HTR-8/SVneo (cell line): ENCODE results near the gene DNAJC22.

Experiments used
- DNase-seq: peaks from one replicate; pipeline ENCODE4 v3.0.0; 2011; ENCODE audit warnings: low spot score, mixed read lengths; ENCODE audit not compliant: insufficient read length
- FAIRE-seq: peaks from 2 replicates; lab custom pipeline; 2011; peaks lifted over from hg19 to GRCh38; lab: Jason Lieb, UNC

The DNAJC22 gene

DNA sequence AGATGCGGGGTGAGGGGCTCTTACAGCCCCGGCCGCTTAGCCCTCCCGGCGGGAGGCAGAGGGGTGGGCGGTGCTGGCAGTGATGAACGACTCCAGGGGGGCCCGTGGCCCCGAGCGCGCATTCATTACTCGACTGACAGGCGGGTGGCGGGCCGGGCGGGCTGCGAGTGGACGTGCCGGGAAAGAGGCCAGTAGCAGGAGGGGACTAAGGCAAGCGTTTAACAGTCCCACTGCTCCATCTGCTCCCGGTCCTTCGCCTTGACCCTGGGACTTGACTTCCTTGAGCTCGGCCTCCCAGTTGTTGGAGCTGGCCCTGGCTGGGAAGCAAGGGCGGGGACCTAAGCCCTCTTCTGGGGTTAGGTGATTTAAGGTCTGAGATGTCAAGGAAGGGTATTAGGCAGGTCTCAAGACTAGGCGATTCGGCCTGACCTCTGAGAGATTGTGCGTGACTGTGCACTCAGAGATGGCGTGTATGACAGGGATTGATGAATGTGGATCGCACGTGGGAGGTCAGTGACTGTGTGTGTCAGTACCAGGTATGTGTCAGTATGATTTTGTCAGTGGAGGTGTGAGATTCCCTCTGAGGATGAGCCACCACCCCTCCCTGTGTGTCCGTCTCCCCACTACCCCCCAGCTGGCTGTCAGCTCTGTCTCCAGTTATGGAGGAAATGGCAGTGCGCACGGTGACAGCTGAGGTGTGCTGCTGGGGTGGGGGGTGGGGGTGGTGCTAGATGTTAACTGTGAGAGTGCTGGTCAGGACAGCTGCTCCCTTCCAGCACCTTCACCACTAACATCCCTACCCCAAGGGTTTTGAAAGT, 3.6 kb upstream of the DNAJC22 start:
- peak; percentile 40 for FAIRE-seq
- DNase-seq = no peak

DNA sequence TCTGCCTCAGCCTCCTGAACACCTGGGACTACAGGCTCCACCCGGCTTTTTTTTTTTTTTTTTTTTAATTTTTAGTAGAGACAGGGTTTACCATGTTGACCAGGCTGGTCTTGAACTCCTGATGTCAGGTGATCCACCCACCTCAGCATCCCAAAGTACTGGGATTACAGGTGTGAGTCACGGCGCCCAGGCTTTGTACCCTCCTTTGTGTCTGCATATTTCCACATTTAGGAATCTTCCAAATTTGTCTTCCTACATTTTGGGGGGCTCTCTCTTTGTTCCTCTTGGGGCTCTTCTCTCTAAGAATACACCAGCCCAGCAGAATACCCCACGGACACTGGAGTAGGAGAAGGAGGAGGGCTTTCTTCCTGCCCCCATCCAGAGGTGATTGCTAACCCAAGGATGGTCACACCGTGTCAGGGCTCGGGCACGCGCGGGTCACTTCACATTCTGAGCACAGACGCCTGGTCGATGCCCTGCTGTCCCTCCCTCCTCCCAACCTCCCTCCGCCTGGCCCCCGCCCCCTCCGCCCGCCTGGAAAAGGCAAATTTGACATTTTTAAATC, 2.1 kb upstream of the DNAJC22 start:
- FAIRE-seq (no peak), DNase-seq (no peak)

DNA sequence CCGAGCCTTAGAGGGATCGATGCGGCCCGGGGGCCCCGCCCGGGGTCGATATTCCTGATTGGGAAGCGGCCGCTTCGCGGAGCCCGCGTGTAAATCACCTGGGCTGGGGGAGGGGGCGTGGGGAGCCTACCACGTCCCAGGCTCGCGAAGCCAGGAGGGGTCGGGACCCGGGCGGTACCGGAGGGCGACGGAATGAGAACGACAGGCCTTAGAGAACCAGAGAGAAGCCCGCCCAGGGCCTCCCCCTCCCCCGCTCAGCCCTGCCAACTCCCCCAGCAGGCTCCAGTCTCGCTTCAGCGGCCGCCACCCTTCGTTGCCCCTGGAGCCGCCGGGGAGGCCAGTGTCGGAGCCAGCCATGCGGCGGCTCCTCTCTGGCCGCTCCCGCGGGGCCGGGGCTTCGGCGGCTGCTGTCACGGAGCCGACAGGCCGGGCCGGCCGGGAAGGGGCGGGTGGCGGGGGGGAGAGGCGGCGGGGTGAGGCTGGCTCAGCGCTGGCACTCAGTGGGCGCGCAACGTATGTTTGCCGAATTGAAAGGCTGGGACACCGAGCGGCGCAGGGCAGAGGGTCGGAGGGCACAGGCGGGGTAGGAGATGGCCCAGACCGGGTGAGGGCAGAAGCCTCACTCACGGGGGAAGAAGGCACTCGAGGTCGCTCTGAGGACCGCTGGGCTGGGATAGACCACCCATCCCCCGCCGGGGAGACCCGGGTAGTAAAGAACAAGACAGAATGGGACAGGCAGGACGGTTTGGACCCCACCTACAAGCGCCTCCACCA, 1.4 kb upstream of the DNAJC22 start:
- DNase-seq (no peak), FAIRE-seq (no peak)

DNA sequence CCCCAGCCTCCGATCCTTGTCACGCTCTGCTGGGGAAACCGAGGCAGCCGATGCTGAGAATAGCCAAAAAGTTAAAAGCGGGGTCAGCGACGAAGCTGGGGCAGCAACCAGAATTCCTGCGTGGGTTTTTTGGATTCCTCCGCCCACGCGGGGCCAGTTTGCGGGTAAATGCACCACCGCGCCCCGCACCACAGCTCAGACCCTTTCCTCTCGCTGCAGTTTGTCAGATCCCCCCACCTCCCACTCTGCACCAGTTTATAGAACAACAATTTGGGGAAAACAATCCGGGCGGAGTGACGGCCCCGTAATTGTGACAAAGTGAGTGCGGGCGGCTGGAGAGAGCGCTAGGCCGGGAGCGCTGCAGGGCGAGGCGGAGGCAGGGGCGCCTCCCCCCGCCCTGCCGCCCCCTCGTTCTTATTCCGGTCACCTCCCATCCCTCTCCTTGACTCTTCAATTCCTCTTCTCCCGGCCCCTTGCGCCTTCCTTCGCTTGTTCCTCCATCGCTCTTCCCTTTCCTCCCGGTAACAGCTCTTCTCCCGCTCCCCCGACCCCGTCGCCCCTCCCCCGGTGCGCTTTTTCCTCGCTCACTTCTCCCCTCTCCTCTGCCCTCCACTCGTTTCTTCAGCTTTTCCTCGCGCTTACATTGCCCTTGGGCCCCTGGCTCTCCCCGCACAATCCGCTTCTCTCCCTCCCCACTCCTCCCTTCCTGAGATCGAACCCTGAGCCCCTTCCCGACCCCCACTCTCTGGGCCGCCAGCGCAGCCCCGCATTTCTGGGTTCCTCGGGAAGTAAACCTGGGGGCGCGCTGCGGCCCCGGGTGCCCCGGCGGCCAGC, 646 bp upstream of the DNAJC22 start:
- DNase-seq = no peak
- FAIRE-seq = no peak

DNA sequence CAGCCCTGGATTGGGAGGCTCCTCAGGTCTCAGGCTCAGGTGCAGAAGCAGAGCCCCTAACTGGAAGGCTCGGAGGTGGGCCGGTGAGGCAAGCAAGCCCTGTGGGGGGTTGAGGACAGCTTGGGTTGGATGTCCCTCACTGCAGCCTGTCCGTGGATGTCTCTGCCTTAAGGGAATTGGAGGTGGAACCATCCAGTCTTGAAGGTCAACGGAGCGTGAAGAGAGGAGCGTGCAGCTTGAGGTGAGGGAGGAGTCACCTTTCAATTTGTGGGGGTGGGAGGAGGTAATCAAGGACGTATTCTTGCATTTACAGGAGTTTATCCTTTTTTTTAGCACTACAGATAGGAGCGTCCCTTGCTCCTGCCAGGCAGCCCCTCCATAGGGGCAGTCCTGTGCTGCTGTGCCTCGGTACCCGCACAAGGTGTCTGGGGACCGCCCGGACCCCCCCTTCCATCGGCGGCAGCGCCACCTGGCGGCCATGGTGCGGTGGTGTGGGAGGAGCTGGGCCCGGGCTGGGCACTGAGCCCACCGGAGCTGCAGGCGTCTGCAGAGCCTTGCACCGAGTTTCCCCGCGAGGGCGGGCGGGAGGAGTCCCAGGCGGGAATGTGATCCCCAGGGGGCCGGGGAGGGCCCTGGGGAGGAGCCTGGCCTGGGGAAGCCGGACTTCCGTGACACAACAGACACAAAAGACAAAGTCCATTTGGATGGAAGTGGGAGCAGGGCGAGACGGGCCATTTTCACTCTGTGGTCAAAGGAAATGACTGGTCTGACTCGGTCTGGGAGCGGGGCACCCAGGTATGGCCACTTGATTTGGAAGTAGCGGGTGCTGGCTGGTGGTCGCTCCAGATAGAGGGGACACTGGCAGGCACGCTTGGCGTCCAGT, 864 bp downstream of the DNAJC22 start:
- DNase-seq (peak; percentile 98), FAIRE-seq (peak; percentile 83)

DNA sequence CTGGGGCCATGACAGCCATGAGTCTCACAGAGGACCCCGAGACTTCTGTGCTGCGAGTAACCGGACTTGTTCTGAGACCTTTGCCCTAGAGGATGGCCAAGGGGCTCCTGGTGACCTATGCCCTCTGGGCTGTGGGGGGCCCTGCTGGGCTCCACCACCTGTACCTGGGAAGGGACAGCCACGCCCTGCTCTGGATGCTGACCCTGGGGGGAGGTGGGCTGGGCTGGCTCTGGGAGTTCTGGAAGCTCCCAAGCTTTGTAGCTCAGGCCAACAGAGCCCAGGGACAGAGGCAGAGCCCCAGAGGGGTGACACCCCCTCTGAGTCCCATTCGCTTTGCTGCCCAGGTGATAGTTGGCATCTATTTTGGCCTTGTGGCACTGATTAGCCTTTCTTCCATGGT, 2.1 kb downstream of the DNAJC22 start:
- FAIRE-seq (no peak), DNase-seq (no peak)

DNA sequence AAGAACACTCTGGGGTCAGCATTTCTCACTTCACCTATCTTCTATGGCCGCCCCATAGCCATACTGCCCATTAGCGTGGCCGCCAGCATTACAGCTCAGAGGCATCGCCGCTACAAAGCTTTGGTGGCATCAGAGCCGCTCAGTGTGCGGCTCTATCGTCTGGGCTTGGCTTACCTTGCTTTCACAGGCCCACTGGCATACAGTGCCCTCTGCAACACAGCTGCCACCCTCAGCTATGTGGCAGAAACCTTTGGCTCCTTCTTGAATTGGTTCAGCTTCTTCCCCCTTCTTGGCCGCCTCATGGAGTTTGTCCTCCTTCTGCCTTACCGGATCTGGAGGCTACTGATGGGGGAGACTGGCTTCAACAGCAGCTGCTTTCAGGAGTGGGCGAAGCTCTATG, 2.6 kb downstream of the DNAJC22 start:
- DNase-seq (no peak), FAIRE-seq (no peak)

DNA sequence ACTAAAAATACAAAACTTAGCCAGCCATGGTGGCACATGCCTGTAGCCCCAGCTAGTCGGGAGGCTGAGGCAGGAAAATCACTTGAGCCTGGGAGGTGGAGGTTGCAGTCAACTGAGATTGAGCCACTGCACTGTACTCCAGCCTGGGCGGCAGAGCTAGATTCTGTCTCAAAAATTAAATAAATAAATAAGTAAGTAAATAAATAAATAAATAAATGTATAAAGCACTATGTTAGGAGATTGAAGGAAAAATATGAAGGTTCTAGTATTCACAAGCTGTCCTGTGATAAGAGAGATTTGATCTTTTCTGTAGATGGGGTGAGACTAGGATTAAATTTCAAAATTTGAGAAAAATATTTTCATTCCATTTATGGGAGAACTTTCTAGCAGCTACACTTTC, 5.7 kb downstream of the DNAJC22 start:
- FAIRE-seq (no peak), DNase-seq (no peak)

DNA sequence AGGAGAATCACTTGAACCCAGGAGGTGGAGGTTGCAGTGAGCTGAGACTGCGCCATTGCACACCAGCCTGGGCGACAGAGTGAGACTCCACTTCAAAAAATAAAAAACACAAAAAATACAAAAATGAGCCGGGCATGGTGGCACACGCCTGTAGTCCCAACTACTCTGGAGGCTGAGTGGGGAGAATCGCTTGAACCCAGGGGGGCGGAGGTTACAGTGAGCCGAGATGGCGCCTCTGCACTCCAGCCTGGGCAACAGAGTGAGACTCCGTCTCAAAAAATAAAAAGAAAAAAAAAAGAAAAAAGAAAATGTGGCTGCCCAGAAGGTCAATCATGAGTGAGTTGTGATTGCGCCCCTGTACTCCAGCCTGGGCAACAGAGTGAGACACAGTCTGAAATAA, 9.2 kb downstream of the DNAJC22 start:
- DNase-seq = no peak
- no peak for FAIRE-seq

DNA sequence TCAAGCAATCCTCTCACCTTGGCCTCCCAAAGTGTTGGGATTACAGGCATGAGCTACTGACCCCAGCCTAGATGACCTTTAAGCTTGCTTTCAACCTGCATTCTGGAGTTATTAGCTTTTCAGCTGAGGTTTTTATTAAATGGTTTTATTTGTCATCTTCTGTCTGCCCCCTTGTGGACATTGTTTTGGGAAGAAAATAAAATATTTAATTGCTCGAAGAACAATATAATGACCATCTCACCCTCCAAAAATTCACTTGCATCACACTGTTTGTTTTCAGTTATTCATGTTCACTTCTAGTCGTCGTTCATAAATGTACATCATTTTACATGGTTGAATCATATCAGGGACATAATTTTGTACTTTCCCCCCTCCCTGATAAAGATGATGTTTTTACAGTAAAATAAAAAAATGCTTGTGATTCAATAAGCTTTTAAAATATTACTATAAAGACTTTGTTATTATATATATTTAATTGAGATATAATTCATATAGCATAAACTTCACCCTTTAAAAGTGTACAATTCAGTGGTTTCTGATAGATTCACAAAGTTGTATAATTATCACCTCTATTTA, 10.5 kb downstream of the DNAJC22 start:
- DNase-seq (no peak), FAIRE-seq (no peak)

DNA sequence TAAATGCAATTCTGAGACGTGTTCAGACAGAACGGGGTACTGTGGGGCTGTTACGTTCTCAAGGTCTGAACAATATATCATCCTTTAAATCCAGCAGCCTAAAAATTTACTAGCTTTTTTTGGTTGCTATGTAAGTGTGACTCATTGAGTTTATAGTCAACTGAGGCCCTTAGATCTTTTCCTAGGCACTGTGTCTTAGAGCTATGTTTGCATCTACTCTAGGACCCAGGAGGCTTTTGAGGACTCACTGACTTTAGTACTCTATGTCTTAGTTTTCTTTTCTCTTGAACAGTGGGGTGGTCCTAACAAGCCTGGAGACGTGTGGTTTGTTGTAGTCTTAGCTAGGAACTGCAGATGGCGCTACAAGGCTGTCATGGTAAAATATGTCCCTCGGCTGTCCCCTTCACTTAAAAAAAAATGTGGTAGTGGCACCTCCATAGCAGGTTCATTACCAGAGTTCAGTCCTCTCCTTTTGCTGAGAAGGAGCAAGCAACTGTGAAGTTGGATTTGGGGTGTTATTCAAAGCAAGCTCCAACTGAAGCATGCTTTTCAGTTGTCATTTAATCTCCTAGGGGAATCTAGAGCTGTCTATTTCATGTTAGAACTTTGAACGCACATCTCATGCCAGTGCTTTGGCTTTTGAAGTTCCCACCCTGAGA, 11.9 kb downstream of the DNAJC22 start:
- peak; percentile 65 for DNase-seq
- no peak for FAIRE-seq

DNA sequence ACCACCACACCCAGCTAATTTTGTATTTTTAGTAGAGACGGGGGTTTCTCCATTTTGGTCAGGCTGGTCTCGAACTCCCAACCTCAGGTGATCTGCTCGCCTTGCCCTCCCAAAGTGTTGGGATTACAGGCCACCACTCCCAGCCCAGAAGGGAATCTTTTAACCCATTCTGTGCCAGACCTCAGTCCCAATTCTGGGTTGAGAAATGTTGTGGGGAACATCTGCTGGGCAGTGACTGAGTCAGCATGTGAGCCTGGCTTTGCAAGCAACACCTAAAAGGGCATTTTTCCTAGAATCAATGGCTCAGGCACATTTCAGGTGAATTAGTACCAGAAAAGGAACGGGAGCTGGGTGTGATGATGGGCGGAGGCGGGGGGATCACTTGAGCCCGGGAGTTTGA, 13.0 kb downstream of the DNAJC22 start:
- DNase-seq = no peak
- no peak for FAIRE-seq

DNA sequence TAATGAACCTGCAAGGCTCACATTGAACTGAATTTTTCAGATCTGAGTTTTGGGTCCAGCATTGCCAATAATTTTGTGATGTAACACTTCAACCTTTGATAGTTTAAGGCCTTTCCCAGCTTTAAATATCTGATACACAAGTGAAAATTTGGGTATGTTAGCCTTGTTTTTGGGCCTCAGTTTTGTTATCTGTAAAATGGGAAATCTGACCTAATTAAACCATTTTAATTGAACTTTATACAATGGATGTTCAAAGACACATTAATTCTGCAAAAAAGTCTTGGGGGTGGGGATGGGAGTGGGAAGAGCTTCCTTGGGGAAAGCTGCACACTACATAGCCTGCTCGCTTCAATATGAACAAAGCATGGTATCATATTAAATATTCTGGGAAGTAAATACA, 15.4 kb downstream of the DNAJC22 start:
- FAIRE-seq (no peak), DNase-seq (no peak)

DNA sequence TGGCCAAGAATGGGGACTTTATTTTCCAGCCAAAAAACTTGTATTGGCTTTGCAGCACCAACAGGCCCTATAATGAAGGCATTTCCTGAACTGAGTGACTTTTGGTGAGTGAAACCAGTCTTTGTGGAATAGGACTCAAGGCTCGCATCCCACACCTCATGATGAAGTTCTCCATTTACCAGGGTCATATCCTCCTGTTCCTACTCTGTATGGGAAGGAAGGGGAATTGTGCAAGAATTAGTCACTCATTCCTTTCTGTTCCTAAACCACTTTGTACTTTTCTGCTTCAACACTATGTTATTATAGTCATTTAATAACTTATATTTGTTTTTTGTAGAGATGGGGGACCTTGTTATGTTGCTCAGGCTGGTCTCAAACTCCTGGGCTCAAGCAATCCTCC, 18.3 kb downstream of the DNAJC22 start:
- no peak for DNase-seq
- FAIRE-seq = no peak

DNA sequence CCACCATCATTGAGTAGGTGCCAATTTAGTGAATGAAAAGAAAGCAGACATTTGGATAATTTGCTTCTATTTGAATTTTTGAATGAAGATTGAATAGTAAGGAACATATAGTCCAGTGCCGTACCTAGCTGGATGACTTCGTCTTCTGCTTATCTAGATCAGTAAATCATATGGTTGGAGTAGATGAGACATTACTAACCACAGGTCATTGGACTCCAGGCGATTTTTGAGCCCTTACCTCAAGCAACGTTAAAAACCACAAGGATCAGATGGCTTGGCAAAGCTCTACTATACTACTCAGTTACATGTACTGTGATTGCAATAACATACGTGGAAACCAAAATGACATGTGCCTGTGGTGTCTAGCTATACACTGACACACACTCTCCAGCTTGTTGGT, 18.9 kb downstream of the DNAJC22 start:
- DNase-seq (no peak), FAIRE-seq (no peak)

DNA sequence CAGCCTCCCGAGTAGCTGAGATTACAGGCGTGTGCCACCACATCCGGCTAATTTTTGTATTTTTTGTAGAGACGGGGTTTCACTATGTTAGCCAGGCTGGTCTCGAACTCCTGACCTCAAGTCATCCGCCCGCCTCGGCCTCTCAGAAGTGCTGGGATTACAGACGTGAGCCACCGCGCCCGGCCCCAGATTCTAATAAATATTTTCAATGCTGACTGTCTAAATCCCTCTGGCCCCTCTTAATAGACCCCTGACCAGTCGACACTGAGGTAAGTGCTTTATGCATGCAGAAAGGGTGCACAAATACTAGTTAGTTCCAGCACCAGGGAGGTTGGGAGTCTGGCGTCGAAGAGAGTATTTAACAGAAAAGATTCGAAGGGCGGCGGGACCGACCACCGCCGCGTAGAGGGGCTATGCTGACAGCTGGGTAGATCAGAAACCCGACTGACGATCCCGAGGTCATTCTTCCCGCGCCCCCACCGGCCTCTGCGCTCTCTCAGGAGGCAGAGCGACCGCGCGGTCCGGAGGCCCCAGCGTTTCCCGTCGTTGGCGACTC, 19.5 kb downstream of the DNAJC22 start:
- FAIRE-seq = no peak

DNA sequence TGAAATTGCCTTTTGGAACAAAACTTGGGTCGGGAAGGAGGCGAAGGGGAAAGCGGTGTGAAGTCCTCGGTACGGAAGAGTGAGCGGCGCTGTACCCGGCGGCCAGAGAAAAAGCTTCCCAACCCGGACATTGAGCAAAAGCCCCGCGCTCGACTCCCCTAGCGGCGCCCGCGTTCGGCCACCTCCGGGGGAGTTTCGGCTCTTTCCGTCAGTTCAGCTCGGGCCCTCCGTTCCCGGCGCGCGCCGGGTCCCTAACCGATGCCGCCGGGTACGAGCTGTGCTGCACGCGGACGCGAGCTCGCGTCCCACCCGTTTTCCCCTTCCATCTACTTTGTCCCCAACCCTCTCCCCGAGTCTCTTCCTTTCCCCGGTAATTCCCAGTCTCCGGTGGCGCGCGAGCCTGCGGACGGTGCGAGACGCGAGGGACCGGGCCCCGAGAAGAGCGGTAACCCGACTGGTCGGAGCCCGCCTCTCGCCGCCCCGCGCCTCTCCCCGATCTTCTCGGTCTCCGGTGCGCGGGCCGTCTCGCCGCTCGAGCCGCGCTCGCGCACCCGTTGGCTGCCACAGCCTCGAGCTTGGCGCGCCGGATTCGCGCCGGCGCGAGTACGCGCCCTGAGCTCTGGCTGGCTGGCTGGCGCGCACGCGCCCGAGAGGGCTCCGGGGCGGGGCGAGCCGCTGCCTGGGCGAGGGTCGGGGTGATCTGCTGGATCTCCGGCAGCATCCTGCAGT, 20.1 kb downstream of the DNAJC22 start:
- DNase-seq = peak; percentile 95
- peak; percentile 44 for FAIRE-seq

More for the DNA sequence above, 19.5 kb downstream of the DNAJC22 start:
- DNase-seq = no peak
